ENCODE measurements around the gene SELENOK. TPM values are rescaled to one million over a fixed set of nuclear protein-coding genes. Genes with fewer than 3 reads are reported as not detected.

SELENOK gene
- polyA plus RNA-seq, 1 donor: 41.8 TPM

DNA sequence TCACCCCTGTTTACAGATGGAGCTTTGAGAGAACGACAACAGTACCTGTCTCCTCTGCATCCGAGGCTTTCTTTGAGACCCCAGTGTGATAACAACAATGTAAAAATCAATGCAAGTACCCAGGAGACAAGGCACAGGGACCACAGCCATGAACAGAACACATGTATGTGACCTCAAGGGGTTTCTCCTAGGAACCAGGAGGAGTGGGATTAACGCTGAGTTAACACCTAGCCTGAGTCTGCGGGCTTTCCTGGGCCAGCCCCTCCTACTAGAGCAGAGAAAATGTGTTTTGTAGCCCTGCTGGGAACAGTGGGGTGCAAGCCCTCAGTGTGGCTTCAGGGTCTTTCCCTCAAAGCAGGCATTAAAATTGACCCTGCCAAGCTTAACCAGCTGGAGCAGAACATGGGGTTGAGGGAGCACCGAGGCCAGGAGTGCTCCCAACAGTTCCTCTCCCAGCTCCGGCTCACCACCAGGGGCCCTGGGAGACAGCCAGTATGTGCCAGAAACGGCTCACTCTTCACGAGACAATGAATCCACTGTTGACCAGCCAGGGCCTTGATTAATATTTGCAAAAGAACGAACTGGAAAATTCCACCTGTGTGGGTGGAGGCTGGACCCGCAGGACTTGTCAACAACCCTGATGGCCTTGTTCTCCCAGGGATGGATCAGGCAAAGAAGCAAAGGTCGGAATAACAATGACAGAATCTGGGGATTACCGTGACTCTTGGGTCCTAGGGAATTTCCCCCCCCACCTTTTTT, 49.0 kb downstream of the SELENOK start:
- DNase-seq (ENCODE audit: low read depth): no peak

DNA sequence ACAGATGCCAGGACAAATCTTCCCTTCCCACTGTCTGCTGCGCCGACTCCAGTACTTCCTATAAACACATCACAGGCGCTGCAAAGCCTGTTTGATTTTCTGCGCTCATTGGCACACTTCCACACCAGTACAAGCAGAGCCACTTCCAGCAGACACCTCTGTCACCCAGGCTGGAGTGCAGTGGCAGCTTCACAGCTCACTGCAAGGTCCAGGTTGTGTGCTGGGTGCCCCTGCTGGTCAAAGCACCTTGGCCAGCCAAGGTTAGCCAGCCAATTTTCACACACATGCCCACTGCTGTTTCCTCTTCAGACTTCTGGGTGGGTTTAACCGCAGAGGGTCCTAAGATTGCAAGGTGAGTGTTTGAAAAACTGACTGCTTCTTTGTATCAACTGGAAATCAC, 50.4 kb downstream of the SELENOK start:
- DNase-seq (ENCODE audit: low read depth): no peak

DNA sequence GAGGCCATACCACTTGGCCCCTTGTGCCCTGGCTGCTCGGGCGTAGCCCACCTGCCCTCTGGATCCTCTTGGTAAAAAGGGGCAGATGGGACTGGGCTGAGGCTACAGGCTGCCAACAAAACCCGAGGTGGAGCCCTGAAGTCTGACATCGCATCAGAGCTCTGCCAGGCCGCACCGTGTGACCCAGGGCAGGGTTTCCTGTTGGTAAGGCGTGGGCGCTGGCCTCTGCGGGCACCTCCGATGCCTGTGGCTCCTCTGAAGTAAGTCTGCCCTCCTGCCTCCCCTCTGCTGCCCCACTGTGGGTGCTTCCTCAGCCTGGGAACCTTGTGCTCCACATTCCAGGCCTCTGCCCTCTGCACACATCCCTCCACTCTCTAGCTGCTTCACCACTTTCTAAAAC, 54.3 kb downstream of the SELENOK start:
- no peak for DNase-seq (ENCODE audit: low read depth)

DNA sequence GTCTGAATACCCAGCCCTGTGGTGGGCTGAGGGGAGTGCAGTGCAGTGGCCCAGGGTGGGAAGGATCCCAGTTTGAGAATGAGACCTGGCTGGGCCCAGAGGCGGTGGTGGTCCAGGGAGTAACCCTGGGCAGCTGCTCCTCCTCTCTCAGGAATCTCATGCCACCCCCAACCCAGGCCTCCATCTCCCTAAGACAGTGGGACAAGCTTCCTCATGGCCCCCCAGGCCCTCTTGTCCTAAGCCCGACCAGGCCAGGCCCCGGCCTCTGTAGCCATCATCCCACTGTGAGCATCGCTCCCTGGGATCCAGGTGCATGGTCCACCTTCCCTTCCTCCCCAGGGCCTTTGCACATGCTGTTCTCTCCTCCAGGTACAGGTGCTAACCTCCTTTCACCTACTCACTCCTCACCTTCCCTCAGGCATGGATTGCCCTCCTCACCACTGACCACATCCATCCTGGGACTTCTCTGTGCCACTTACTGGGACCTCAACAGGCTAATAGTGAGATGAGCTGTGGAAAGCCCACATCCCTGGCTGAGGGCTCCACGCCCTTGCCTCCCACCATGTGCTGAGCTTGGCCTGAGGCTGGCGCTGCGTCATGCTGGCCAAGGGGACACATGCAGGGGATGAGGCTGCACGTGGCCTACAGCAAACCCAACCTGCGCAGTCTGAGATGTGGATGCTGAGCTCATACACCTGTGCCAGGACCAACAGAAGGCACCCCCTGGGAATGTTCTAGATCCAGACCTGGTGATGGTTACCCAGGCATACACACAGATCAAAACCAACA, 55.4 kb downstream of the SELENOK start:
- DNase-seq (ENCODE audit: low read depth): no peak

DNA sequence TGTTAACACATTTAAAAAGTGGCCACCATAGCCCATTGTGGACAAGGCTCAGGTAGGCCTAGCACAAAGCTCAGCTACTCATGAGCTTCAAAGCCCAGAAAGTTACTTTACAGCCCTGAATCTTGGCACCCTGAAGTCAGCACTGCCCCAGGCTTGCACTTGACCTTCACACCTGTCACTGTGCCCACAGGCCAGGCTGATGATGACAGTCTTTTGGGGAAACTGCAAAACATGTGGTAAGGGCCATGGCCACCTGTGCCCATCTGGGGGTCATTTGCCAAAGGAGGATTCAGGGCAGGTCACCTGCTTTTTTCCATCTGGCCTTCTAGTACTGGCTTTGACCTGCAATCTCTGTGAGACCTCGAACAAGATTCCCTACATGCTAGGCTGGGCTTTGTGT, 56.4 kb downstream of the SELENOK start:
- DNase-seq (ENCODE audit: low read depth): no peak

GRCh38 chr3:53834429-53835095, 57.1 kb downstream of the SELENOK start:
- DNase-seq (ENCODE audit: low read depth): no peak

Other genes with a start within 250 kb of the SELENOK start
- gene CHDH, start 45.4 kb downstream of the SELENOK start, polyA plus RNA-seq (ENCODE audit: insufficient read length): 1.00 TPM
- 3.9 TPM for gene IL17RB, start 45.3 kb downstream of the SELENOK start, polyA plus RNA-seq (ENCODE audit: insufficient read length)
- gene ACTR8, start 9.7 kb downstream of the SELENOK start, polyA plus RNA-seq (ENCODE audit: insufficient read length): 24.6 TPM
- gene CACNA2D3, start 230.7 kb upstream of the SELENOK start, polyA plus RNA-seq (ENCODE audit: insufficient read length): 1.9 TPM